Osteocyte (in vitro differentiated cells): Measurements from ENCODE around the gene CCDC28B. TPM values are rescaled to one million over a fixed set of nuclear protein-coding genes. Genes with fewer than 3 reads are reported as not detected.

Experiments used
- DNase-seq: peaks from one replicate; pipeline ENCODE4 v3.0.0; 2021; ENCODE audit warnings: mixed read lengths; ENCODE audit not compliant: unreplicated experiment; ENCODE audit errors: extremely low spot score
- H3K27ac Mint-ChIP-seq: one replicate; pipeline ENCODE4 v1.8.0; 2021; ENCODE audit warnings: mild to moderate bottlenecking, mixed read lengths; ENCODE audit not compliant: unreplicated experiment
- H3K27me3 Mint-ChIP-seq: one replicate; pipeline ENCODE4 v1.8.0; 2021; ENCODE audit warnings: mixed read lengths; ENCODE audit not compliant: unreplicated experiment
- H3K36me3 Mint-ChIP-seq: one replicate; pipeline ENCODE4 v1.8.0; 2021; ENCODE audit warnings: mixed read lengths; ENCODE audit not compliant: unreplicated experiment
- H3K4me1 Mint-ChIP-seq: one replicate; pipeline ENCODE4 v1.8.0; 2021; ENCODE audit warnings: mixed read lengths; ENCODE audit not compliant: unreplicated experiment
- H3K4me3 Mint-ChIP-seq: one replicate; pipeline ENCODE4 v1.8.0; 2021; ENCODE audit warnings: mild to moderate bottlenecking, moderate library complexity, mixed read lengths; ENCODE audit not compliant: unreplicated experiment
- H3K9me3 Mint-ChIP-seq: one replicate; pipeline ENCODE4 v1.8.0; 2021; ENCODE audit warnings: mixed read lengths; ENCODE audit not compliant: unreplicated experiment
- total RNA-seq: library from RNA; stranded (reverse); gene quantifications from 2 replicates; pipeline ENCODE4 v1.2.1, GENCODE V29; 2021
- TF ChIP-seq, protein P1 (sequence below): fragments of 200-600 bp; sonication (generic); IDR thresholded peaks from 2 replicates; pipeline ENCODE4 v1.5.0; 2021; ENCODE audit warnings: antibody characterized with exemption, mild to moderate bottlenecking, moderate library complexity

The CCDC28B gene
- total RNA-seq, 1 donor from 2014 or later, result 24.0 TPM

DNA sequence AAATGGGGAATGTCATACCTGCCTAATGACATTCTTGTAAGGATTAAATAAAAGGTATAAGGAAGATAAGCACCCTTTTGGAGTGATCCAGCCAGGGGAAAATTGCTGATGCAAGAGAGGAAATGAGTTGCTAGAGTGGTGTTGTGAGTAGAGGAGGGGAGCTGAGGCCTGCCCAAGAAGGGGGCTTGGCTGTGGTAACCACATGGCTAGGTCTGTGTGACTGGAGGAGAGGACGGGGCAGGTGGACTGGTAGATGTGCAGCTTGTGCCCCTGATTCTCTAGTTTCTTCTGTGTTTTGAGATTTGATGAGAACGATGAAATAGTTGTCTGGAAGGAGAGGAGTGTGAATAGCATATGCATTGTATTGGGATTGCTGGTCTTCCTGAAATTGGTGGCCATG is 14.3 kb upstream of the CCDC28B start:
- Mint-ChIP-seq H3K36me3 (peaks cover 53% of the 10 kb centered on the region), H3K27ac (peak overlapping the region; percentile 80), H3K4me1 (peaks cover 38% of the 10 kb centered on the region), H3K27me3 (no peaks in the 10 kb centered on the region), H3K9me3 (no peaks in the 10 kb centered on the region), H3K4me3 (no peak overlapping the region)
- TF ChIP-seq, protein P1, sequence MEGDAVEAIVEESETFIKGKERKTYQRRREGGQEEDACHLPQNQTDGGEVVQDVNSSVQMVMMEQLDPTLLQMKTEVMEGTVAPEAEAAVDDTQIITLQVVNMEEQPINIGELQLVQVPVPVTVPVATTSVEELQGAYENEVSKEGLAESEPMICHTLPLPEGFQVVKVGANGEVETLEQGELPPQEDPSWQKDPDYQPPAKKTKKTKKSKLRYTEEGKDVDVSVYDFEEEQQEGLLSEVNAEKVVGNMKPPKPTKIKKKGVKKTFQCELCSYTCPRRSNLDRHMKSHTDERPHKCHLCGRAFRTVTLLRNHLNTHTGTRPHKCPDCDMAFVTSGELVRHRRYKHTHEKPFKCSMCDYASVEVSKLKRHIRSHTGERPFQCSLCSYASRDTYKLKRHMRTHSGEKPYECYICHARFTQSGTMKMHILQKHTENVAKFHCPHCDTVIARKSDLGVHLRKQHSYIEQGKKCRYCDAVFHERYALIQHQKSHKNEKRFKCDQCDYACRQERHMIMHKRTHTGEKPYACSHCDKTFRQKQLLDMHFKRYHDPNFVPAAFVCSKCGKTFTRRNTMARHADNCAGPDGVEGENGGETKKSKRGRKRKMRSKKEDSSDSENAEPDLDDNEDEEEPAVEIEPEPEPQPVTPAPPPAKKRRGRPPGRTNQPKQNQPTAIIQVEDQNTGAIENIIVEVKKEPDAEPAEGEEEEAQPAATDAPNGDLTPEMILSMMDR, result no peak
- no peak for DNase-seq

DNA sequence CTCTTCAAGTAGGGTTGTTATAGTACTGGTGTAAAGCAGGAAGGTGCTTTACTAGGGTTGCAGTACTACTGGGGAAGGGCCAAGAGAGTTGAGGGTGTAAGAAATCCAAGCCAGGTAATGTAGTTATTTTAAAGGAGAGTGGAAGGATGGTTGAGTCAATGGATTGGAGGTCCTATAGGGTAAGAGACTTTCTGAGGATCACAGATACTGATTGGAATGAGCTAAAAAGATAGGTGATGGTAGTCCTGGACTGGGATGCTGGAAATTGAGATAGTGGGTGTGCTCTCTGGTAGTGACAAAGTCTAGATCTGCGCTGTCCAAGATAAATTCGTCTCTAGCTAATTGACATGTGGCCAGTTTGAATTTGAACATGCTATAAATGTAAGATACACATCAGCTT is 13.9 kb upstream of the CCDC28B start:
- H3K27ac Mint-ChIP-seq, result peak overlapping the region; percentile 80
- H3K36me3 Mint-ChIP-seq, result peaks cover 52% of the 10 kb centered on the region
- no peak for DNase-seq
- no peaks in the 10 kb centered on the region for H3K9me3 Mint-ChIP-seq
- H3K27me3 Mint-ChIP-seq, result no peaks in the 10 kb centered on the region
- TF ChIP-seq, protein P1, result no peak
- no peak overlapping the region for H3K4me3 Mint-ChIP-seq
- H3K4me1 Mint-ChIP-seq, result peaks cover 34% of the 10 kb centered on the region

DNA sequence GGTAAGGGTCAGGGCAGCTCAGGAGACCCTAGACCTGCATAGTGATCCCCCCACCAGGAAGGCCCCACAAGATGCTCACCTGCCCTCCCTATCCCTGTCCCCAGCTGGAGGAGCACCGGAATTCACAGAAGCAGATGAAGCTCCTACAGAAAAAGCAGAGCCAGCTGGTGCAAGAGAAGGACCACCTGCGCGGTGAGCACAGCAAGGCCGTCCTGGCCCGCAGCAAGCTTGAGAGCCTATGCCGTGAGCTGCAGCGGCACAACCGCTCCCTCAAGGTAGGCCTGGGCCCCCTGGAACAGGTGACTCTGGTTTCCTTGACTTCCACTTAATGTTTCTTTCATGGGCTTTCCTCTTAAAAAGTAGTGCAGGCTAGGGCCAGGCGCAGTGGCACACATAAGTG is 12.5 kb upstream of the CCDC28B start:
- no peak overlapping the region for H3K27ac Mint-ChIP-seq
- peaks cover 58% of the 10 kb centered on the region for H3K36me3 Mint-ChIP-seq
- peaks cover 24% of the 10 kb centered on the region for H3K4me1 Mint-ChIP-seq

GRCh38 chr1:32192220-32192948 is 8.0 kb upstream of the CCDC28B start:
- Mint-ChIP-seq H3K4me3 (no peak overlapping the region), H3K27me3 (no peaks in the 10 kb centered on the region), H3K9me3 (no peaks in the 10 kb centered on the region), H3K4me1 (peaks cover 4% of the 10 kb centered on the region), H3K36me3 (peaks cover 56% of the 10 kb centered on the region), H3K27ac (no peak overlapping the region)
- no peak for DNase-seq
- TF ChIP-seq, protein P1, result no peak

More for the DNA sequence above, 12.5 kb upstream of the CCDC28B start:
- TF ChIP-seq, protein P1, result no peak
- DNase-seq, result no peak
- no peaks in the 10 kb centered on the region for H3K9me3 Mint-ChIP-seq
- no peak overlapping the region for H3K4me3 Mint-ChIP-seq
- no peaks in the 10 kb centered on the region for H3K27me3 Mint-ChIP-seq

DNA sequence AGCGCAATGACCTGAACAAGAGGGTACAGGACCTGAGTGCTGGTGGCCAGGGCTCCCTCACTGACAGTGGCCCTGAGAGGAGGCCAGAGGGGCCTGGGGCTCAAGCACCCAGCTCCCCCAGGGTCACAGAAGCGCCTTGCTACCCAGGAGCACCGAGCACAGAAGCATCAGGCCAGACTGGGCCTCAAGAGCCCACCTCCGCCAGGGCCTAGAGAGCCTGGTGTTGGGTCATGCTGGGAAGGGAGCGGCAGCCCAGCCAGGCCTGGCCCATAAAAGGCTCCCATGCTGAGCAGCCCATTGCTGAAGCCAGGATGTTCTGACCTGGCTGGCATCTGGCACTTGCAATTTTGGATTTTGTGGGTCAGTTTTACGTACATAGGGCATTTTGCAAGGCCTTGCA is 5.4 kb upstream of the CCDC28B start:
- H3K36me3 Mint-ChIP-seq, result peaks cover 42% of the 10 kb centered on the region
- H3K9me3 Mint-ChIP-seq, result no peaks in the 10 kb centered on the region
- TF ChIP-seq, protein P1, result no peak
- H3K27me3 Mint-ChIP-seq, result no peaks in the 10 kb centered on the region
- no peak overlapping the region for H3K27ac Mint-ChIP-seq
- H3K4me1 Mint-ChIP-seq, result peaks cover 20% of the 10 kb centered on the region
- no peak overlapping the region for H3K4me3 Mint-ChIP-seq
- DNase-seq, result no peak
